ENCODE results near the gene MEX3C.

DNA sequence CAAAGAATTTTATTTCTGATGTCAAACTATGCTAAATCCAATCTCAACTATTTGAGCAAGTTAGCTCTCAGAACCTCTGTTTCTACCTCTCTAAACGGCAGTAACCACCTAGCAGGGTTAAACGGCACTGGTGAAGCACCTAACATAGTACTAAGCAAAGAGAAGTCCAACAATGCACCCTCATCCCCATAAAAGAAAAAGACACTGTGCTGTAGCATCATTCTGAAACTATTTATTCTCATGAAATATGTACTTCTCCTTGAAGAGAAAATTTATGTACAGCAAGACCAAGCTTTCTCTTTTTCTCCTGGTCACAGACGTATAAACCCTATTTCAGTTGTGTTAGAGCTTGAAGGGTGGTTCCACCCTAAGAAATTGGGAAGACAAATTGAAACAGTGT lies 4.8 kb downstream of the MEX3C start:
- TF ChIP-seq, protein P1, sequence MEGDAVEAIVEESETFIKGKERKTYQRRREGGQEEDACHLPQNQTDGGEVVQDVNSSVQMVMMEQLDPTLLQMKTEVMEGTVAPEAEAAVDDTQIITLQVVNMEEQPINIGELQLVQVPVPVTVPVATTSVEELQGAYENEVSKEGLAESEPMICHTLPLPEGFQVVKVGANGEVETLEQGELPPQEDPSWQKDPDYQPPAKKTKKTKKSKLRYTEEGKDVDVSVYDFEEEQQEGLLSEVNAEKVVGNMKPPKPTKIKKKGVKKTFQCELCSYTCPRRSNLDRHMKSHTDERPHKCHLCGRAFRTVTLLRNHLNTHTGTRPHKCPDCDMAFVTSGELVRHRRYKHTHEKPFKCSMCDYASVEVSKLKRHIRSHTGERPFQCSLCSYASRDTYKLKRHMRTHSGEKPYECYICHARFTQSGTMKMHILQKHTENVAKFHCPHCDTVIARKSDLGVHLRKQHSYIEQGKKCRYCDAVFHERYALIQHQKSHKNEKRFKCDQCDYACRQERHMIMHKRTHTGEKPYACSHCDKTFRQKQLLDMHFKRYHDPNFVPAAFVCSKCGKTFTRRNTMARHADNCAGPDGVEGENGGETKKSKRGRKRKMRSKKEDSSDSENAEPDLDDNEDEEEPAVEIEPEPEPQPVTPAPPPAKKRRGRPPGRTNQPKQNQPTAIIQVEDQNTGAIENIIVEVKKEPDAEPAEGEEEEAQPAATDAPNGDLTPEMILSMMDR (IDR thresholded peaks at IDR 0.05), result no peak
- no peak for TF ChIP-seq POLR2A (IDR thresholded peaks at IDR 0.05)

All from adrenal gland (tissue), 5 donors.